Uterine smooth muscle cell (primary cell): ENCODE results near the gene DLX4. TPM values are rescaled to one million over a fixed set of nuclear protein-coding genes. Genes with fewer than 3 reads are reported as not detected.

Experiments
- total RNA-seq: library from RNA; depleted of rRNA; stranded (reverse); fragments of >200 nt; gene quantifications from 2 replicates; pipeline ENCODE4 v1.2.3, GENCODE V29; 2014

The DLX4 gene, protein sequence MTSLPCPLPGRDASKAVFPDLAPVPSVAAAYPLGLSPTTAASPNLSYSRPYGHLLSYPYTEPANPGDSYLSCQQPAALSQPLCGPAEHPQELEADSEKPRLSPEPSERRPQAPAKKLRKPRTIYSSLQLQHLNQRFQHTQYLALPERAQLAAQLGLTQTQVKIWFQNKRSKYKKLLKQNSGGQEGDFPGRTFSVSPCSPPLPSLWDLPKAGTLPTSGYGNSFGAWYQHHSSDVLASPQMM
- not detected in 2 replicates for total RNA-seq

DNA sequence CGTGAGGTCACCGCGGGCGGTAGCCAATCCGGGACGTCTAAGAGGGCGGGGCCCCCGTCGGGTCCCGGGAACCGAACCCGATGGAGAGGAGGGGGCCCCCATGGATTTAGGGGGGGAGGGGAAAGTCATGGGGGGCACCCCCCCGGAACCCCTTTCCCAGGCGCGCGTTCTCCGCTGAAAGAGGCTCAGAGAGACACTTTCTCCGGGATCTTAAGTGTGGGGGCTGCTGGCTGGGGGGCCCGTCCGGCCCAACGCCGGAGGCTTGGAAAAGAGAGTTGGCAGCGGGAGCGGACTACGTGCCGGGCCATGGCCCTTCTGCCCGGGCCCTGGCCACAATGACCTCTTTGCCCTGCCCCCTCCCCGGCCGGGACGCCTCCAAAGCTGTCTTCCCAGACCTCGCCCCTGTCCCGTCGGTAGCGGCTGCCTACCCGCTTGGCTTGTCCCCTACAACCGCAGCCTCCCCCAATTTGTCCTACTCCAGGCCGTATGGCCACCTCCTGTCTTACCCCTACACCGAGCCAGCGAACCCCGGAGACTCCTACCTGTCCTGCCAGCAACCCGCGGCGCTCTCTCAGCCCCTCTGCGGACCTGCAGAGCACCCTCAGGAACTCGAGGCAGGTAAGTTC lies at the start of gene DLX4:
Gene DLX4 (plus strand): TSS at position 57 of the 626 bp plus-strand sequence. CDS start 279 bp downstream, at position 336.

DNA sequence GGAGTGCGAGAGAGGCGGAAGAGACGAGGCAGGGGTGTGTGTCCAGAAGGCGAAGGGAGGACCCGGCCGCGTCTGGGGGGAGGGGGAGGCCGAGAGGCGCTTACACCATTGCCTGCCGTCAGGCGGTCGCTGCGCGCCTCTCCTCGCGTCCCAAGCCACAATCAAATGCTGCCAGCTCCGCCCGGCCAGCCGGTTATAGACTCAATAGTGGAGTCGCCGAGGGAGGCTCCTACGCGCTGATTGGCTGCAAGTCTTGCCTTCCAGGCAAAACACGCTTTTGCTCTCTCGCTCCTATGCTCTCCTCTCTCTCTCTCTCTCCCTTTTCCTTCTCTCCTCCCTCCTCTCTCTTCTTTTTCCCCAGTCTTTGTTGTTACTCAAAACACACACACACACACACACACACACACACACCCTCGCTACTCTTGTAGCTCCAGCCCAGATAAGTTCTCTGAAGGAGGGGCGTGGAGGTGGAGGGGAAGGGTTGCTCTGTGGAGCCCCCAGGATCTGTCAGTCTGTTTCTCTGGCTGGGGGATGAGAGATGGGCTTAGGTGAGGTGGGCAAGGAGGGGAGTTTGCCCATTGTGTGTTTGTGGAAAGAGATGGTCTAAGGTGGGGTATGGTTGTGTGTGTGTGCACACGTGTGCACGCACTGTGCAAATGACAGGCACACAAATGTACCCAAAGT lies 26.2 kb downstream of the DLX4 start, which contains the start of gene DLX3:
Gene DLX3 (minus strand): TSS at position 170 of the 684 bp plus-strand sequence. CDS start 226 bp downstream, outside the sequence.

Other genes with a start within 250 kb of the DLX4 start
- 1.1 and 1.2 TPM in 2 replicates for gene FAM117A, start 205.1 kb upstream of the DLX4 start, total RNA-seq
- gene KAT7, start 180.5 kb upstream of the DLX4 start, total RNA-seq = 29.1 and 40.6 TPM in 2 replicates
- not detected in 2 replicates for gene TAC4, start 121.1 kb upstream of the DLX4 start, total RNA-seq
- gene DLX3, start 26.0 kb downstream of the DLX4 start, total RNA-seq = not detected in 2 replicates
- gene ITGA3, start 86.9 kb downstream of the DLX4 start, total RNA-seq = 208 and 211 TPM in 2 replicates
- 7.5 and 11.7 TPM in 2 replicates for gene PDK2, start 126.2 kb downstream of the DLX4 start, total RNA-seq
- gene SAMD14, start 161.0 kb downstream of the DLX4 start, total RNA-seq = 1.7 and 1.8 TPM in 2 replicates
- gene PPP1R9B, start 181.5 kb downstream of the DLX4 start, total RNA-seq = 43.4 and 45.0 TPM in 2 replicates
- 0.33 and 1.9 TPM in 2 replicates for gene SGCA, start 196.8 kb downstream of the DLX4 start, total RNA-seq
- gene COL1A1, start 232.4 kb downstream of the DLX4 start, total RNA-seq = 570 and 2,151 TPM in 2 replicates